Activated naive CD8-positive, alpha-beta T cell treated with anti-CD3 and anti-CD28 coated beads, Interleukin-2, amount 10 ng/mL, durations not matched to agents 7 days and 5 days (primary cell): ENCODE measurements around the gene TENT4A. TPM values are rescaled to one million over a fixed set of nuclear protein-coding genes. Genes with fewer than 3 reads are reported as not detected.
A peak's percentile ranks its signal among the peaks of the same experiment; 100 is the strongest.

Source experiments
- ATAC-seq: fragments of 150-1000 bp; cut with Tn5 transposase; one replicate; pipeline ENCODE4 v1.10.0; 2021; ENCODE audit warnings: low read depth, moderate library complexity
- POLR2A ChIA-PET: fragments of 350-600 bp; sonication (Branson Sonifier 250); formaldehyde crosslinking; loops from one replicate; lab custom pipeline; 2021; ENCODE audit warnings: antibody characterized with exemption; lab: Charles Lee
- DNase-seq: peaks from one replicate; pipeline ENCODE4 v3.0.0; 2021
- H3K27ac Mint-ChIP-seq: one replicate; pipeline ENCODE4 v1.8.0; 2022; ENCODE audit warnings: mild to moderate bottlenecking, mixed read lengths
- H3K27me3 Mint-ChIP-seq: one replicate; pipeline ENCODE4 v1.8.0; 2022; ENCODE audit warnings: mild to moderate bottlenecking, moderate library complexity, mixed read lengths
- H3K36me3 Mint-ChIP-seq: one replicate; pipeline ENCODE4 v1.8.0; 2021; ENCODE audit warnings: mild to moderate bottlenecking, mixed read lengths
- H3K4me1 Mint-ChIP-seq: one replicate; pipeline ENCODE4 v1.8.0; 2021; ENCODE audit warnings: mixed read lengths
- H3K4me3 Mint-ChIP-seq: one replicate; pipeline ENCODE4 v1.8.0; 2022; ENCODE audit warnings: mild to moderate bottlenecking, moderate library complexity, mixed read lengths
- H3K9me3 Mint-ChIP-seq: one replicate; pipeline ENCODE4 v1.8.0; 2021; ENCODE audit warnings: mixed read lengths
- total RNA-seq, 2 experiments: library from RNA; stranded (reverse); gene quantifications; one replicate each; pipeline ENCODE4 v1.2.3, GENCODE V29; 2021

TENT4A gene
- total RNA-seq, 2 experiments from 2014 or later: 47.0 to 47.1 TPM

- Mint-ChIP-seq H3K9me3 (no peaks in the 10 kb centered on the region), H3K4me3 (no peak overlapping the region), H3K27ac (no peak overlapping the region), H3K27me3 (no peaks in the 10 kb centered on the region), H3K36me3 (peaks cover 25% of the 10 kb centered on the region), H3K4me1 (peaks cover 6% of the 10 kb centered on the region)
- ATAC-seq (no peak), DNase-seq (no peak)
- POLR2A ChIA-PET: interaction anchor here (1.4 kb wide), 1 partner anchor 112 kb away, joined by 3 read pairs; the partner anchor contains the start of gene SRD5A1
Measured at GRCh38 chr5:6744841-6745705, 31.8 kb downstream of the TENT4A start.

GRCh38 chr5:6745706-6746222, 32.5 kb downstream of the TENT4A start:
- DNase-seq (no peak), ATAC-seq (peak; percentile 45)
- peaks cover 26% of the 10 kb centered on the region for H3K36me3 Mint-ChIP-seq
- POLR2A ChIA-PET: interaction anchor here (1.4 kb wide), 1 partner anchor 112 kb away, joined by 3 read pairs; the partner anchor contains the start of gene SRD5A1
- H3K27me3 Mint-ChIP-seq: no peaks in the 10 kb centered on the region
- peaks cover 9% of the 10 kb centered on the region for H3K4me1 Mint-ChIP-seq
- no peaks in the 10 kb centered on the region for H3K9me3 Mint-ChIP-seq
- no peak overlapping the region for H3K4me3 Mint-ChIP-seq
- H3K27ac Mint-ChIP-seq: no peak overlapping the region

GRCh38 chr5:6746244-6746643, 33.0 kb downstream of the TENT4A start:
- peaks cover 13% of the 10 kb centered on the region for H3K4me1 Mint-ChIP-seq
- DNase-seq (no peak), ATAC-seq (no peak)
- H3K9me3 Mint-ChIP-seq: no peaks in the 10 kb centered on the region
- H3K4me3 Mint-ChIP-seq: no peak overlapping the region
- no peak overlapping the region for H3K27ac Mint-ChIP-seq
- POLR2A ChIA-PET: no interaction called here
- no peaks in the 10 kb centered on the region for H3K27me3 Mint-ChIP-seq
- H3K36me3 Mint-ChIP-seq: peaks cover 30% of the 10 kb centered on the region

GRCh38 chr5:6747103-6747502, 33.9 kb downstream of the TENT4A start:
- no peak overlapping the region for H3K27ac Mint-ChIP-seq
- ATAC-seq (no peak), DNase-seq (no peak)
- H3K9me3 Mint-ChIP-seq: no peaks in the 10 kb centered on the region
- peaks cover 14% of the 10 kb centered on the region for H3K4me1 Mint-ChIP-seq
- H3K4me3 Mint-ChIP-seq: no peak overlapping the region
- H3K36me3 Mint-ChIP-seq: peaks cover 31% of the 10 kb centered on the region
- POLR2A ChIA-PET: no interaction called here
- no peaks in the 10 kb centered on the region for H3K27me3 Mint-ChIP-seq

GRCh38 chr5:6748142-6748541, 34.9 kb downstream of the TENT4A start:
- Mint-ChIP-seq H3K27ac (no peak overlapping the region), H3K9me3 (no peaks in the 10 kb centered on the region), H3K36me3 (peaks cover 34% of the 10 kb centered on the region), H3K27me3 (no peaks in the 10 kb centered on the region), H3K4me1 (peaks cover 13% of the 10 kb centered on the region), H3K4me3 (no peak overlapping the region)
- ATAC-seq: no peak
- POLR2A ChIA-PET: no interaction called here
- no peak for DNase-seq

GRCh38 chr5:6749026-6749716, 35.9 kb downstream of the TENT4A start:
- Mint-ChIP-seq H3K27ac (peak overlapping the region; percentile 42), H3K4me3 (no peak overlapping the region), H3K27me3 (no peaks in the 10 kb centered on the region), H3K36me3 (peaks cover 37% of the 10 kb centered on the region), H3K9me3 (no peaks in the 10 kb centered on the region), H3K4me1 (peaks cover 12% of the 10 kb centered on the region)
- no peak for ATAC-seq
- DNase-seq: no peak
- POLR2A ChIA-PET: no interaction called here

- H3K36me3 Mint-ChIP-seq: peaks cover 41% of the 10 kb centered on the region
- no peaks in the 10 kb centered on the region for H3K9me3 Mint-ChIP-seq
- POLR2A ChIA-PET: no interaction called here
- H3K27ac Mint-ChIP-seq: no peak overlapping the region
- H3K4me1 Mint-ChIP-seq: peaks cover 12% of the 10 kb centered on the region
- DNase-seq: no peak
- no peaks in the 10 kb centered on the region for H3K27me3 Mint-ChIP-seq
- no peak overlapping the region for H3K4me3 Mint-ChIP-seq
- no peak for ATAC-seq
Measured at GRCh38 chr5:6750142-6750840, 37.1 kb downstream of the TENT4A start.

GRCh38 chr5:6750951-6751685, 37.9 kb downstream of the TENT4A start:
- Mint-ChIP-seq H3K4me1 (peaks cover 12% of the 10 kb centered on the region), H3K4me3 (no peak overlapping the region), H3K9me3 (no peaks in the 10 kb centered on the region), H3K27ac (peak overlapping the region; percentile 40), H3K27me3 (no peaks in the 10 kb centered on the region), H3K36me3 (peaks cover 39% of the 10 kb centered on the region)
- POLR2A ChIA-PET: interaction anchor here (0.9 kb wide), 1 partner anchor 15 kb away, joined by 3 read pairs; no protein-coding TSS in a partner anchor
- ATAC-seq (no peak), DNase-seq (no peak)

GRCh38 chr5:6752236-6752635, 39.0 kb downstream of the TENT4A start:
- ATAC-seq: no peak
- peaks cover 12% of the 10 kb centered on the region for H3K4me1 Mint-ChIP-seq
- H3K4me3 Mint-ChIP-seq: no peak overlapping the region
- H3K27me3 Mint-ChIP-seq: no peaks in the 10 kb centered on the region
- H3K9me3 Mint-ChIP-seq: no peaks in the 10 kb centered on the region
- POLR2A ChIA-PET: no interaction called here
- no peak for DNase-seq
- no peak overlapping the region for H3K27ac Mint-ChIP-seq
- H3K36me3 Mint-ChIP-seq: peaks cover 42% of the 10 kb centered on the region

- POLR2A ChIA-PET: no interaction called here
- Mint-ChIP-seq H3K36me3 (peaks cover 41% of the 10 kb centered on the region), H3K27ac (no peak overlapping the region), H3K4me3 (no peak overlapping the region), H3K9me3 (no peaks in the 10 kb centered on the region), H3K4me1 (peaks cover 12% of the 10 kb centered on the region), H3K27me3 (no peaks in the 10 kb centered on the region)
- DNase-seq (no peak), ATAC-seq (no peak)
Measured at GRCh38 chr5:6752782-6753181, 39.5 kb downstream of the TENT4A start.

GRCh38 chr5:6753851-6754250, 40.6 kb downstream of the TENT4A start:
- Mint-ChIP-seq H3K36me3 (peaks cover 35% of the 10 kb centered on the region), H3K4me3 (no peak overlapping the region), H3K9me3 (no peaks in the 10 kb centered on the region), H3K27ac (no peak overlapping the region), H3K27me3 (no peaks in the 10 kb centered on the region), H3K4me1 (peaks cover 11% of the 10 kb centered on the region)
- POLR2A ChIA-PET: no interaction called here
- DNase-seq (no peak), ATAC-seq (no peak)

GRCh38 chr5:6754766-6755165, 41.5 kb downstream of the TENT4A start:
- no peaks in the 10 kb centered on the region for H3K27me3 Mint-ChIP-seq
- ATAC-seq (no peak), DNase-seq (no peak)
- peaks cover 8% of the 10 kb centered on the region for H3K4me1 Mint-ChIP-seq
- H3K27ac Mint-ChIP-seq: no peak overlapping the region
- H3K4me3 Mint-ChIP-seq: no peak overlapping the region
- no peaks in the 10 kb centered on the region for H3K9me3 Mint-ChIP-seq
- POLR2A ChIA-PET: no interaction called here
- H3K36me3 Mint-ChIP-seq: peaks cover 30% of the 10 kb centered on the region
